HEK293 (cell line): Measurements from ENCODE around the gene DGCR8.

Source experiments
- CTCF ChIA-PET: fragments of 350-600 bp; formaldehyde crosslinking; extraction: SDS; loops from one replicate; lab custom pipeline; 2021; ENCODE audit warnings: antibody characterized with exemption; lab: Yijun Ruan, JAX
- POLR2A ChIA-PET: fragments of 300-600 bp; formaldehyde crosslinking; extraction: SDS; loops from one replicate; lab custom pipeline; 2020; ENCODE audit warnings: antibody characterized with exemption, inconsistent platforms; lab: Yijun Ruan, JAX
- H3K27ac ChIP-seq: fragments of 200-500 bp; sonication (Bioruptor generic); 2 replicates; pipeline ENCODE4 v1.5.1; 2014; ENCODE audit warnings: low read depth, low read length, control low read depth, inconsistent platforms; ENCODE audit errors: extremely low read depth
- H3K36me3 ChIP-seq, 2 experiments: fragments of 200-500 bp in 1 of 2; sonication (Bioruptor generic) in 1 of 2; 1 replicate in 1 of 2; 2 replicates in 1 of 2; pipeline ENCODE4 v1.5.1; 2014 to 2017; ENCODE audit warnings: inconsistent platforms in 2 of 2, low read length in 2 of 2; ENCODE audit not compliant: control insufficient read depth in 2 of 2, insufficient read depth in 1 of 2
- H3K4me1 ChIP-seq: fragments of 200-500 bp; sonication (Bioruptor generic); 2 replicates; pipeline ENCODE4 v1.5.1; 2014; ENCODE audit warnings: mild to moderate bottlenecking, low read length, inconsistent platforms; ENCODE audit not compliant: control insufficient read depth, insufficient read depth
- H3K4me3 ChIP-seq: 2 replicates; pipeline ENCODE4 v1.5.1; 2011; ENCODE audit warnings: low read depth, mild to moderate bottlenecking, control low read depth, low read length, moderate library complexity
- H3K9me3 ChIP-seq: fragments of 200-500 bp; sonication (Bioruptor generic); 2 replicates; pipeline ENCODE4 v1.5.1; 2014; ENCODE audit warnings: low read depth, low read length, inconsistent platforms; ENCODE audit not compliant: control insufficient read depth, insufficient read depth
- EGR2 ChIP-seq: fragments of 450-650 bp; formaldehyde crosslinking; IDR thresholded peaks from 2 replicates; pipeline ENCODE4 v1.5.1; 2016; ENCODE audit warnings: low read depth, missing biosample characterization, missing genetic modification characterization
- GFI1B ChIP-seq: fragments of 450-650 bp; formaldehyde crosslinking; IDR thresholded peaks from 2 replicates; pipeline ENCODE4 v1.5.1; 2016; ENCODE audit warnings: missing biosample characterization, missing genetic modification characterization
- GLIS1 ChIP-seq: fragments of 450-650 bp; formaldehyde crosslinking; IDR thresholded peaks from 2 replicates; pipeline ENCODE4 v1.5.1; 2016; ENCODE audit warnings: missing biosample characterization, missing genetic modification characterization
- HOXA7 ChIP-seq: sonication (generic); formaldehyde crosslinking; IDR thresholded peaks from 2 replicates; pipeline ENCODE4 v1.8.1; 2022; ENCODE audit warnings: missing genetic modification reagents, borderline replicate concordance
- SP7 ChIP-seq: fragments of 450-650 bp; formaldehyde crosslinking; IDR thresholded peaks from 2 replicates; pipeline ENCODE4 v1.5.1; 2016; ENCODE audit warnings: missing biosample characterization, missing genetic modification characterization
- ZBTB20 ChIP-seq: fragments of 450-650 bp; formaldehyde crosslinking; IDR thresholded peaks from 2 replicates; pipeline ENCODE4 v1.5.1; 2016; ENCODE audit warnings: missing biosample characterization, missing genetic modification characterization
- ZFHX2 ChIP-seq: fragments of 450-650 bp; formaldehyde crosslinking; conservative IDR thresholded peaks from 2 replicates; pipeline ENCODE4 v1.5.1; 2016; ENCODE audit warnings: missing biosample characterization, missing genetic modification characterization
- ZFP41 ChIP-seq: fragments of 450-650 bp; formaldehyde crosslinking; IDR thresholded peaks from 2 replicates; pipeline ENCODE4 v1.5.1; 2016; ENCODE audit warnings: missing biosample characterization, missing genetic modification characterization, borderline replicate concordance
- ZFP69B ChIP-seq: fragments of 450-650 bp; formaldehyde crosslinking; IDR thresholded peaks from 2 replicates; pipeline ENCODE4 v1.5.1; 2016; ENCODE audit warnings: missing biosample characterization, missing genetic modification characterization
- ZIC2 ChIP-seq: fragments of 450-650 bp; formaldehyde crosslinking; IDR thresholded peaks from 2 replicates; pipeline ENCODE4 v1.5.1; 2016; ENCODE audit warnings: missing biosample characterization, missing genetic modification characterization
- ZNF140 ChIP-seq: fragments of 450-650 bp; formaldehyde crosslinking; IDR thresholded peaks from 2 replicates; pipeline ENCODE4 v1.5.1; 2016; ENCODE audit warnings: missing biosample characterization, missing genetic modification characterization
- ZNF311 ChIP-seq: fragments of 450-650 bp; formaldehyde crosslinking; IDR thresholded peaks from 2 replicates; pipeline ENCODE4 v1.5.1; 2017; ENCODE audit warnings: missing biosample characterization, missing genetic modification characterization, borderline replicate concordance
- ZNF600 ChIP-seq: fragments of 450-650 bp; formaldehyde crosslinking; IDR thresholded peaks from 2 replicates; pipeline ENCODE4 v1.5.1; 2016; ENCODE audit warnings: missing biosample characterization, missing genetic modification characterization
- TF ChIP-seq, protein P1 (sequence below): fragments of 450-650 bp; formaldehyde crosslinking; IDR thresholded peaks from 2 replicates; pipeline ENCODE4 v1.5.1; 2016; ENCODE audit warnings: missing biosample characterization, missing genetic modification characterization
- TF ChIP-seq, protein P2 (sequence below): fragments of 450-650 bp; formaldehyde crosslinking; IDR thresholded peaks from 2 replicates; pipeline ENCODE4 v1.5.1; 2017; ENCODE audit warnings: missing biosample characterization, missing genetic modification characterization
- TF ChIP-seq, protein P3 (sequence below): fragments of 450-650 bp; formaldehyde crosslinking; IDR thresholded peaks from 2 replicates; pipeline ENCODE4 v1.5.1; 2016; ENCODE audit warnings: missing biosample characterization, missing genetic modification characterization
- TF ChIP-seq, protein P4 (sequence below): fragments of 450-650 bp; formaldehyde crosslinking; IDR thresholded peaks from 2 replicates; pipeline ENCODE4 v1.5.1; 2016; ENCODE audit warnings: missing biosample characterization, missing genetic modification characterization
- TF ChIP-seq, protein P5 (sequence below): fragments of 450-650 bp; formaldehyde crosslinking; IDR thresholded peaks from 2 replicates; pipeline ENCODE4 v1.5.1; 2016; ENCODE audit warnings: missing biosample characterization, missing genetic modification characterization

The DGCR8 gene

DNA sequence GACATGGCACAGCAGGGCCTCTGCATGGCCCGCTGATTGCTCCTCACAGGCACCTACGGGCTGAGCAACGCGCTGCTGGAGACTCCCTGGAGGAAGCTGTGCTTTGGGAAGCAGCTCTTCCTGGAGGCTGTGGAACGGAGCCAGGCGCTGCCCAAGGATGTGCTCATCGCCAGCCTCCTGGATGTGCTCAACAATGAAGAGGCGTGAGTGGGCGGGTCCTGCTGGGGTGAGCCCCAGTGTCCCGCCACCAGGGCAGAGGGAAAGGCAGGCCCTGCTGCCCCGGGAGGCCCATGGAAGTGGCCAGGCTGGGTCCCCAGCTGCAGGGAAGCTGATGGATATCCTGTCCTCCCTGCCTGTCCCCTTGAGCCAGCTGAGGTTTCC is 18.6 kb upstream of the DGCR8 start:
- TF ChIP-seq ZIC2 (tag by site-specific recombination), result peak; percentile 87
- TF ChIP-seq ZFHX2 (tag by site-specific recombination), result peak; percentile 88
- TF ChIP-seq, protein P1, sequence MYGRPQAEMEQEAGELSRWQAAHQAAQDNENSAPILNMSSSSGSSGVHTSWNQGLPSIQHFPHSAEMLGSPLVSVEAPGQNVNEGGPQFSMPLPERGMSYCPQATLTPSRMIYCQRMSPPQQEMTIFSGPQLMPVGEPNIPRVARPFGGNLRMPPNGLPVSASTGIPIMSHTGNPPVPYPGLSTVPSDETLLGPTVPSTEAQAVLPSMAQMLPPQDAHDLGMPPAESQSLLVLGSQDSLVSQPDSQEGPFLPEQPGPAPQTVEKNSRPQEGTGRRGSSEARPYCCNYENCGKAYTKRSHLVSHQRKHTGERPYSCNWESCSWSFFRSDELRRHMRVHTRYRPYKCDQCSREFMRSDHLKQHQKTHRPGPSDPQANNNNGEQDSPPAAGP (tag by site-specific recombination), result 0 out of 2 replicates have a peak, but pooled peaks have one; percentile 48
- TF ChIP-seq, protein P2, sequence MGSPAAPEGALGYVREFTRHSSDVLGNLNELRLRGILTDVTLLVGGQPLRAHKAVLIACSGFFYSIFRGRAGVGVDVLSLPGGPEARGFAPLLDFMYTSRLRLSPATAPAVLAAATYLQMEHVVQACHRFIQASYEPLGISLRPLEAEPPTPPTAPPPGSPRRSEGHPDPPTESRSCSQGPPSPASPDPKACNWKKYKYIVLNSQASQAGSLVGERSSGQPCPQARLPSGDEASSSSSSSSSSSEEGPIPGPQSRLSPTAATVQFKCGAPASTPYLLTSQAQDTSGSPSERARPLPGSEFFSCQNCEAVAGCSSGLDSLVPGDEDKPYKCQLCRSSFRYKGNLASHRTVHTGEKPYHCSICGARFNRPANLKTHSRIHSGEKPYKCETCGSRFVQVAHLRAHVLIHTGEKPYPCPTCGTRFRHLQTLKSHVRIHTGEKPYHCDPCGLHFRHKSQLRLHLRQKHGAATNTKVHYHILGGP (tag by site-specific recombination), result no peak
- TF ChIP-seq EGR2 (tag by site-specific recombination), result peak; percentile 77
- TF ChIP-seq, protein P3, sequence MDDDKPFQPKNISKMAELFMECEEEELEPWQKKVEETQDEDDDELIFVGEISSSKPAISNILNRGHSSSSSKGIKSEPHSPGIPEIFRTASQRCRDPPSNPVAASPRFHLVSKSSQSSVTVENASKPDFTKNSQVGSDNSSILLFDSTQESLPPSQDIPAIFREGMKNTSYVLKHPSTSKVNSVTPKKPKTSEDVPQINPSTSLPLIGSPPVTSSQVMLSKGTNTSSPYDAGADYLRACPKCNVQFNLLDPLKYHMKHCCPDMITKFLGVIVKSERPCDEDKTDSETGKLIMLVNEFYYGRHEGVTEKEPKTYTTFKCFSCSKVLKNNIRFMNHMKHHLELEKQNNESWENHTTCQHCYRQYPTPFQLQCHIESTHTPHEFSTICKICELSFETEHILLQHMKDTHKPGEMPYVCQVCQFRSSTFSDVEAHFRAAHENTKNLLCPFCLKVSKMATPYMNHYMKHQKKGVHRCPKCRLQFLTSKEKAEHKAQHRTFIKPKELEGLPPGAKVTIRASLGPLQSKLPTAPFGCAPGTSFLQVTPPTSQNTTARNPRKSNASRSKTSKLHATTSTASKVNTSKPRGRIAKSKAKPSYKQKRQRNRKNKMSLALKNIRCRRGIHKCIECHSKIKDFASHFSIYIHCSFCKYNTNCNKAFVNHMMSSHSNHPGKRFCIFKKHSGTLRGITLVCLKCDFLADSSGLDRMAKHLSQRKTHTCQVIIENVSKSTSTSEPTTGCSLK (tag by site-specific recombination), result no peak
- TF ChIP-seq HOXA7 (CRISPR knock-in tag), result no peak
- no peak for TF ChIP-seq GLIS1 (tag by site-specific recombination)
- TF ChIP-seq GFI1B, result no peak
- Histone ChIP-seq H3K9me3 (no peaks in the 10 kb centered on the region), H3K4me1 (no peaks in the 10 kb centered on the region), H3K4me3 (no peak overlapping the region), H3K27ac (no peak overlapping the region), H3K36me3 (peaks cover 0 to 42% of the 10 kb centered on the region in 2 experiments; a peak in 1 of 3 replicates)
- CTCF ChIA-PET, result interaction anchor here (0.6 to 1.1 kb wide), 3 partner anchors 69 to 359 kb away, joined by 3 read pairs; no protein-coding TSS in a partner anchor
- POLR2A ChIA-PET, result no interaction called here

DNA sequence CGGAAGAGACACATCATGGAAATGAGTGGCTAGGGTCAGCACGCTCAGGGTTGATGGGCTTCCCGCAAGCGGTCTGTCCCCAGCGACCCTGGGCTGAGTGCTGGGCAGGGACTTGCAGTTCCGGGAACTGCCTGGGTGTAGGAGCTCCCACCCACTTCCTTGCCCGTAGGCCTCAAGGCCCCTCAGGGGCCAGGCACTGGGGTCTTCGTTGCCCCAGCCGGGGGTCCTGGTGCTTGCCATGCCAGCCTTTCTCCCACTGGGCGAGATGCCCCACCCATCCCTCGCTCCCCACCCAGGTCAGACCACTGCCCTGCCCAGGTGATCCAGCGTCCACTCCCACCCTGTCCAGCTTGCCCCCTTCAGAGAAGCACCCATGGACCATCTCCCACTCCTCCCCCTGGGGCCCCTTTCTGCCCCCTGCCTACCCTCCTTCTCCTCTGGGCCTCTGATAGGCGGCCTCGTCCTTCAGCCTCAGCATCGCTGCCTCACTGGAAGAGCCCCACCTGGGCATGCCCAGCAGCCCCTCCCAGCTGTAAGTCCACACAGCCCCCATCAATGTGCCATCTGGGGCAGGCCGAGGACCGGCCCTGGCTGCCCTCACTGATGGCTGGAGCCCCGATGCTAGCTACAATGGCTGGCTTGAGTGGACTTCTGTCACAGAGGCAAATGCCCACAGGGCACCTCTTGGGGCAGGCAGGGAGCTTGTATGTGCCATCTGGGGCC is 17.8 kb upstream of the DGCR8 start:
- CTCF ChIA-PET, result interaction anchor here (0.6 to 2.0 kb wide), 4 partner anchors 24 to 360 kb away, joined by 3 to 4 read pairs (median 3); no protein-coding TSS in a partner anchor
- POLR2A ChIA-PET, result interaction anchor here (0.9 kb wide), 1 partner anchor 17 kb away, joined by 4 read pairs; no protein-coding TSS in a partner anchor
- TF ChIP-seq, protein P4, sequence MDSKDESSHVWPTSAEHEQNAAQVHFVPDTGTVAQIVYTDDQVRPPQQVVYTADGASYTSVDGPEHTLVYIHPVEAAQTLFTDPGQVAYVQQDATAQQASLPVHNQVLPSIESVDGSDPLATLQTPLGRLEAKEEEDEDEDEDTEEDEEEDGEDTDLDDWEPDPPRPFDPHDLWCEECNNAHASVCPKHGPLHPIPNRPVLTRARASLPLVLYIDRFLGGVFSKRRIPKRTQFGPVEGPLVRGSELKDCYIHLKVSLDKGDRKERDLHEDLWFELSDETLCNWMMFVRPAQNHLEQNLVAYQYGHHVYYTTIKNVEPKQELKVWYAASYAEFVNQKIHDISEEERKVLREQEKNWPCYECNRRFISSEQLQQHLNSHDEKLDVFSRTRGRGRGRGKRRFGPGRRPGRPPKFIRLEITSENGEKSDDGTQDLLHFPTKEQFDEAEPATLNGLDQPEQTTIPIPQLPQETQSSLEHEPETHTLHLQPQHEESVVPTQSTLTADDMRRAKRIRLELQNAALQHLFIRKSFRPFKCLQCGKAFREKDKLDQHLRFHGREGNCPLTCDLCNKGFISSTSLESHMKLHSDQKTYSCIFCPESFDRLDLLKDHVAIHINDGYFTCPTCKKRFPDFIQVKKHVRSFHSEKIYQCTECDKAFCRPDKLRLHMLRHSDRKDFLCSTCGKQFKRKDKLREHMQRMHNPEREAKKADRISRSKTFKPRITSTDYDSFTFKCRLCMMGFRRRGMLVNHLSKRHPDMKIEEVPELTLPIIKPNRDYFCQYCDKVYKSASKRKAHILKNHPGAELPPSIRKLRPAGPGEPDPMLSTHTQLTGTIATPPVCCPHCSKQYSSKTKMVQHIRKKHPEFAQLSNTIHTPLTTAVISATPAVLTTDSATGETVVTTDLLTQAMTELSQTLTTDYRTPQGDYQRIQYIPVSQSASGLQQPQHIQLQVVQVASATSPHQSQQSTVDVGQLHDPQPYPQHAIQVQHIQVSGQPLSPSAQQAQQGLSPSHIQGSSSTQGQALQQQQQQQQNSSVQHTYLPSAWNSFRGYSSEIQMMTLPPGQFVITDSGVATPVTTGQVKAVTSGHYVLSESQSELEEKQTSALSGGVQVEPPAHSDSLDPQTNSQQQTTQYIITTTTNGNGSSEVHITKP, result no peak
- no peak for TF ChIP-seq ZBTB20 (tag by site-specific recombination)
- TF ChIP-seq, all 188 proteins: peak for 0

DNA sequence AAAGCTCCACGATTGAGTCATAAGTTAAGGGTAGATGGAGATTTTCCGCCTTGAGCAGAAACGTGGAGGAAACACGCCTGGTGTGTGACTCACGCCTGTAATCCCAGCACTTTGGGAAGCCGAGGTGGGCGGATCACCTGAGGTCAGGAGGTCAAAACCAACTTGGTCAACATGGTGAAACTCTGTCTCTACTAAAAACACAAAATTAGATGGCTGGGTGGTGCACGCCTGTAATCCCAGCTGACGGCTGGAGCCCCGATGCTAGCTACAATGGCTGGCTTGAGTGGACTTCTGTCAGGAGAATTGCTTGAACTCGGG is 17.3 kb upstream of the DGCR8 start:
- Histone ChIP-seq H3K4me1 (no peaks in the 10 kb centered on the region), H3K36me3 (peaks cover 0 to 36% of the 10 kb centered on the region in 2 experiments; a peak in 1 of 3 replicates), H3K4me3 (no peak overlapping the region), H3K27ac (no peak overlapping the region), H3K9me3 (no peaks in the 10 kb centered on the region)
- CTCF ChIA-PET, result interaction anchor here (2.0 kb wide), 1 partner anchor 23 kb away, joined by 4 read pairs; no protein-coding TSS in a partner anchor
- POLR2A ChIA-PET, result interaction anchor here (0.9 kb wide), 1 partner anchor 16 kb away, joined by 4 read pairs; no protein-coding TSS in a partner anchor
- TF ChIP-seq, protein P2 (tag by site-specific recombination), result no peak
- TF ChIP-seq, protein P5, sequence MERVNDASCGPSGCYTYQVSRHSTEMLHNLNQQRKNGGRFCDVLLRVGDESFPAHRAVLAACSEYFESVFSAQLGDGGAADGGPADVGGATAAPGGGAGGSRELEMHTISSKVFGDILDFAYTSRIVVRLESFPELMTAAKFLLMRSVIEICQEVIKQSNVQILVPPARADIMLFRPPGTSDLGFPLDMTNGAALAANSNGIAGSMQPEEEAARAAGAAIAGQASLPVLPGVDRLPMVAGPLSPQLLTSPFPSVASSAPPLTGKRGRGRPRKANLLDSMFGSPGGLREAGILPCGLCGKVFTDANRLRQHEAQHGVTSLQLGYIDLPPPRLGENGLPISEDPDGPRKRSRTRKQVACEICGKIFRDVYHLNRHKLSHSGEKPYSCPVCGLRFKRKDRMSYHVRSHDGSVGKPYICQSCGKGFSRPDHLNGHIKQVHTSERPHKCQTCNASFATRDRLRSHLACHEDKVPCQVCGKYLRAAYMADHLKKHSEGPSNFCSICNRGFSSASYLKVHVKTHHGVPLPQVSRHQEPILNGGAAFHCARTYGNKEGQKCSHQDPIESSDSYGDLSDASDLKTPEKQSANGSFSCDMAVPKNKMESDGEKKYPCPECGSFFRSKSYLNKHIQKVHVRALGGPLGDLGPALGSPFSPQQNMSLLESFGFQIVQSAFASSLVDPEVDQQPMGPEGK (tag by site-specific recombination), result no peak
- TF ChIP-seq ZFP69B (tag by site-specific recombination) (no peak), ZNF600 (tag by site-specific recombination) (no peak), ZFP41 (no peak), ZNF311 (tag by site-specific recombination) (no peak), SP7 (tag by site-specific recombination) (0 out of 2 replicates have a peak, but pooled peaks have one; percentile 33), ZNF140 (tag by site-specific recombination) (no peak)

More for the DNA sequence above, 17.8 kb upstream of the DGCR8 start:
- no peaks in the 10 kb centered on the region for H3K9me3 ChIP-seq
- no peaks in the 10 kb centered on the region for H3K4me1 ChIP-seq
- H3K36me3 ChIP-seq, result peaks cover 0 to 36% of the 10 kb centered on the region in 2 experiments; a peak in 1 of 3 replicates
- no peak overlapping the region for H3K27ac ChIP-seq
- H3K4me3 ChIP-seq, result no peak overlapping the region
